ENCODE results near the gene COL2A1.

COL2A1 gene

DNA sequence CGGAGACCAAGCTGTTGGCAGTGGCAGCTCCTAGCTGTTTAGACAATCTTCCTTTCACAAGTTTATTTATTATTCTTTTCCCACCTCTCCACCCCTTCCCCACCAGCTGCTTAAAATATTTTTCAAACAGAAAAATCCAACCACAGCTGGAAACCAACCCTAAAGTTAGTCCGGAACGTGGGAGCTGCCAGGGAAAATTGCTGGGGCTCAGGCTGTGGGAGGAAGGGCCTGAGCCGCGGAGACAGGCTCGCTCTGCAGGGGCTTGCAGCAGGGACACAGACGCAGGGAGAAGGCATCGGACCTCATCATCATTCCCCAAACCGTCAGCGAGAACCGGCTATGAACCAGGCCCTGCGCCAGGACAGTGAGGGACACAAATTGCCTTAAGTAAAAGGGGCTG lies 56.9 kb downstream of the COL2A1 start:
- TF ChIP-seq POLR2AphosphoS5 (IDR thresholded peaks at IDR 0.05; ENCODE audit: low read depth, low read length), result no peak
- no peak for TF ChIP-seq TAF1 (IDR thresholded peaks at IDR 0.05; ENCODE audit: borderline replicate concordance, low read depth, low read length)
- no peak for TF ChIP-seq POLR2A (IDR thresholded peaks at IDR 0.05; ENCODE audit: low read depth, low read length)
- no peak for FAIRE-seq
- no peak for DNase-seq (ENCODE audit: insufficient read length)

DNA sequence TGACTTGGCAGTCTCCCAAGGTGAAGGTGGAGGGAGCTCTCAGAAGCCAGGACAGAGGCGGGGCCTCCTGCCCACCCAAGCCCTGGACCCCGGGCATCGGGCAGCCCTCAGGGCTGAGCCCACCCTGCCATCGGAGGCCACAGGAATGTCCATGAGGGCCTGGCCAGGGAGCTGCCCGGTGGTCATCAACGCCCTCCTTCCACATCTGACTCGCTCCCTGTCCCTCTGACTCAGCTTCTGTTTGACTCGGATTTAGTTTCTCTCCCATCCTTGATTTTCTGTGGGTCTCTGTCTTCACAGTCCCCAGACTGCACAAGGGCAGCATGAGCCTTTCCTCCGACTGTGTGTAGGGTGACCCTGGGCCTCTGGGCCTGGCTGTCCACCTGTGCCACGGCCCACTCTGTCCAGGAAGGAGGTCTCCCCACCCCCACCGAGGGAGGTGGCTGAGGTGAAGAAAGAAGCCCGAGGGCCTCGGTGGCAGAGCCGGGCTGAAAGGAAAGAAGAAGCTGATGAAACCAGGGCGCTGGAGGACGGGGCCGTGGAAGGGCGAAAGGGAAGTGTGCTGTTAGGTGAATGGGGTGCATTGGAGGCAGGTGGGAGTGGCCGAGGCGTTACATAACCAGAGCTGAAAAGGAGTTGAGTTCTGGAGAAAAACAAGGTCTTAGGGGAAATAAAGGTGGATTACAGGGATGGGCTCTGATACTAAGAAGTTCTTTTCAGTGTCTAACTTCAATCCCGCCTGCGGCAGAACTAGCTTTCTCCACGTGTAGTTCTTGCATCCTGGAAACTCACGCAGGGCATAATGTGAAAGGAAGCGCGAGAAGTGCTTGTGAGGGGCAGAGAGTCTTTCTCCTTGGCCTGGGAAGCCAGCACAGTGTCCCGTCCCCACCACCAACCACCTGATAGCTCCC lies 57.6 kb downstream of the COL2A1 start:
- TF ChIP-seq TAF1 (IDR thresholded peaks at IDR 0.05; ENCODE audit: borderline replicate concordance, low read depth, low read length), result no peak
- no peak for TF ChIP-seq POLR2A (IDR thresholded peaks at IDR 0.05; ENCODE audit: low read depth, low read length)
- TF ChIP-seq POLR2AphosphoS5 (IDR thresholded peaks at IDR 0.05; ENCODE audit: low read depth, low read length), result no peak
- DNase-seq (ENCODE audit: insufficient read length) (no peak), FAIRE-seq (no peak)

DNA sequence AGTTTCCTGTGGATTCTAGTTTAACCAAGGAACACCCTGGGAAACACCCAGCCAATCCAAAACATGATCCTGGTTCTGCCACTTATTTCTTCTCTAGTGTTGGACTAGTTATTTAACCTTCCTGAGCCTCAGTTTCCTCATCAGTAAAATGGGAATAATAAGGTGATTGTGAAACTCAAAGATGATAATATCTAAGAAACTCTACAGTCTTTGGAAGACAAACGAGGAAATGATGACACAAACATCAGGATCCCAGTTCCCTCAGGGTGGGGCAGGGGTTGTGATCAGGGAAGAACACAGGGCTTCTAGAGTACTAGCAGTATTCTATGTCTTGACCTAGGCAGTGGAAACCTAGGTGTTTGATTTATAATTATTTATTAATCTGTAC lies 58.9 kb downstream of the COL2A1 start:
- no peak for DNase-seq (ENCODE audit: insufficient read length)

DNA sequence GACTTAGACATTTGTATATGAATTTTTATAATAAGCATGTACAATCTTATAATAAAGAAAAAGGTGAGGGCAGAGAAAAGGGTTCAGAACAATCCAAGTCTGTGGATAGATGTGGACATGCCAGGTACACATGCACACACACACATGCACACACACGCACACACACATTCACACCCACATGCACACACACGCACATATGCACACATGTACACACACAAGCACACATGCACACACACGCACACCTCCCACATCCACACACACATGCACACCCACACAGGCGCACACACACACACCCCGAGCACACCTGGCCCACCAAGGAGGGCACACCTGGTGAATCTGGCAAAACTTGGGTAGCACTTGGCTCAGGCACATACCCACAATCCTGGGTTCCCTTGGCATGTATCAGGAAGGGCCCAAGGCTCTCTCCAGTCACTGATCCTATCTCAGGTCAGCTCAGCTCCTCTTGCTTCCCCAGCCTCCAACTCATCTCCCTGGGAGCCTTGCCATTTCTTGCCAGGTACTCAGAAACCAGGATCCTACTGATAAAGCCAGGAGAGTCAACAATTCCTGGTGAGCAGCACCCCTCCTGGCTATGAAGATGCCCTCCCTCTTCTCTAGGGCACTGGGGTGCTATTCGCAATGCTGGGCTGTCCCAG lies 59.5 kb downstream of the COL2A1 start:
- TF ChIP-seq POLR2A (IDR thresholded peaks at IDR 0.05; ENCODE audit: low read depth, low read length) (no peak), POLR2AphosphoS5 (IDR thresholded peaks at IDR 0.05; ENCODE audit: low read depth, low read length) (no peak), TAF1 (IDR thresholded peaks at IDR 0.05; ENCODE audit: borderline replicate concordance, low read depth, low read length) (no peak)
- DNase-seq (ENCODE audit: insufficient read length), result no peak
- no peak for FAIRE-seq

More for the DNA sequence above, 58.9 kb downstream of the COL2A1 start:
- TF ChIP-seq POLR2A (IDR thresholded peaks at IDR 0.05; ENCODE audit: low read depth, low read length) (no peak), POLR2AphosphoS5 (IDR thresholded peaks at IDR 0.05; ENCODE audit: low read depth, low read length) (no peak), TAF1 (IDR thresholded peaks at IDR 0.05; ENCODE audit: borderline replicate concordance, low read depth, low read length) (no peak)
- FAIRE-seq, result no peak

DNA sequence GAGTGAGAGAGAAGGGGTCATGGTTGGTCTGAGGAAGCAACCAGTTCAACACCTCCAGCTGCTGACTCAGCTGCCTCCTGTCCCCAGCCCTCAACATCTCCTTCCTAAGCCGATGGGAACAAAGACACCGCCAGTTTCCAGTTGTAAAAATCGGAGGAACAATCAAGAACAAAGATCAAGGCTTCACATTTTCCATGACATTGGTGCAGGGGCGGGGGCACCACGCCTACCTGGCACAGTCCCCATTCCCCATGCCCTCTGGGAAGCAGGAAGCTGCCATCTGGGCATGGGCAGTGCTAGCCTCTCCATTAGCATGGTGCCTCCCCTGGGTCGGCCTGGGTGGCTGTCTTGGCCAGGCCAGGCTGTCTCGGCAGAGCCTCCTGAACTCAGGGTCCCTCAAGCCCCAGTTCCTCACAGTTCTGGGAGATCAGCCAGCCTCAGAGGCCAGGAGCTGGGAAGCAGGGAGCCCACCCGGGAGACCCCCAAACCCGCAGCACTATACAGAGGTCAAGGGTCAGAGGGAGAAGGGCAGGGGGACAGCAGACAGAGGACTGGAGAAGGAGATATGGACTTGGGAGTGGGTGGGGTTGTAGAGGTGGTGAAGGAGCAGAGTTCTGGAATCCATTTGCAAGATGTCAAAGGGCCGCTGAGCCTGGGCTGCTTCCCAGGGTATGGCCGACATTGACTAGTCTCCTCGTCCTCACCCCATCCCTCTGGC lies 60.5 kb downstream of the COL2A1 start:
- no peak for DNase-seq (ENCODE audit: insufficient read length)
- no peak for TF ChIP-seq TAF1 (IDR thresholded peaks at IDR 0.05; ENCODE audit: borderline replicate concordance, low read depth, low read length)
- TF ChIP-seq POLR2AphosphoS5 (IDR thresholded peaks at IDR 0.05; ENCODE audit: low read depth, low read length), result no peak
- TF ChIP-seq POLR2A (IDR thresholded peaks at IDR 0.05; ENCODE audit: low read depth, low read length), result no peak
- no peak for FAIRE-seq

DNA sequence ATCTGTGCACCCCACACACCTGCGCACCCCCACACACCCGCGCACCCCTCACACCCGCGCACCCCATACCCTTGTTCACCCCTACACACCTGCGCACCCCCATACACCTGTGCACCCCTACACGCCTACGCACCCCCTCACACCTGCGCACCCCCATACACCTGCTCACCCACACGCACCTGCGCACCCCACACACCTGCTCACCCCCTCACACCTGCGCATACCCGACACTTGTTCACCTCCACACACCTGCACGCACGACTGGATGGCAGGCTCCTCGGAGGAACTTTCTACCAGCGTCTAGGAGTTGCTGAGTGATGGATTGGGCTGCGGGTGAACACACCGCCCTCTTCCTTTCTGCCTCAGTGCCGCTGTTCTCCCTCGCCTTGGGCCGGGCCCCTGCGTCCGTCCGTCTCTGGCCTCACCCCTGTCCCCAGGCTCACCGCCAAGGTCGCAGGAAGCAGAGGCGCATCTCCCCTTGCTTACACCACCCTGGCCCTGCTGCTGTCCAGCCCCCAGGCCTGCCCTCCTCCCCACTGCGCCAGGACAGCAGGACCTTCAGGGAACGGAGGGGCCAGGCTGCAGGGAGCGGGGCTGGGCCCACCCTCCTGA lies 61.6 kb downstream of the COL2A1 start:
- FAIRE-seq, result no peak
- TF ChIP-seq TAF1 (IDR thresholded peaks at IDR 0.05; ENCODE audit: borderline replicate concordance, low read depth, low read length) (no peak), POLR2A (IDR thresholded peaks at IDR 0.05; ENCODE audit: low read depth, low read length) (no peak), POLR2AphosphoS5 (IDR thresholded peaks at IDR 0.05; ENCODE audit: low read depth, low read length) (no peak)
- no peak for DNase-seq (ENCODE audit: insufficient read length)

DNA sequence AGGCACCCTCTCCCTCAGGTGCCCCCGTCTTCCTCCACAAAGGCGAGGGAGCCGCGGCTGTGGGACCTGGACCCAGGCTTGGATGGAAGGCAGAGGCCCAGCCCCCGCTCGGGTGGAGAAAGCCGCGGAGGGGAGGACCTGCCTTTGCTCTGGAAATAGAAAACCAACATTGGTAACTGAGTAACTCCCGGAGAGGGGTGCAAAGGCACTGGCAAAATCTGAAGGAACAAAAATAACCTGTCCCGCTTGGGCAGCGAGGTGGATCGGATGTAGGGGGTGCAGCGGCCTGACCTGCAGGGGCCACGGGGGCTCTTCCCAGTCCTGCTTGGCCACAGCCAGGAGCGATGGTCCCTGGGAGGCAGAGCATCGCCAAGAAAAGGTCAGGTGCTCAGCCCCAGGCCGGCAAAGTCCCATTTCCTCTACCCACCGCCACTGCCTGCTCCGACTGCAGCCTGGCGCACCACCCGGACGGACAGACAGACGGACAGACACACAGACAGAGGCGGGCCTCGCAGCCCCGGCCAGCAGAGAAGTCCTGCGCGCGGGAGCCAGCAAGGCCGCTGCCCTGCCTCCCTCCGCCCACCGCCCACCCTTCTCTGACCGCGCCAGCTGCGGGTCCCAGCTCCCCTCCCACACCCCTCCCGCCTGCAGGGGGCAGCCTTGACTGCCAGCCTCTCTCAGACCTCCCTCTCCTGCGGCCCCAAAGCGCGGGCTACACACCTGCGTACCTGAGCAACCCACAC lies 62.2 kb downstream of the COL2A1 start:
- FAIRE-seq, result peak; percentile 33
- DNase-seq (ENCODE audit: insufficient read length), result peak; percentile 58

DNA sequence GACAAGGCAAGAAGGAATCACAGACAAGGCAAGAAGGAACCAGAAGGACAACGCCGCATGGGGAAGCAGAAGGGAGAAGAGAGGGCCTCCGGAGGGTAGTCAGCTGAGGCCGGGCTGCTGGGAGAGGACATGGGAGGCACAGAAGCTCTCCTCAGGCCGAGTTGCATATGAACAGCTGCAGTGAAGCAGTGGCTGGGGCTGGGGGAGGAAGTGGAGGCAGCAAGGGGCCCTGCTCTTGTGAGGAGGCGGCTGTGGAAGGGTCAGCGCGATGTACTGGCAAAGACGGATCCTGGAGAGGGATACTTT lies 62.8 kb downstream of the COL2A1 start:
- FAIRE-seq (no peak), DNase-seq (ENCODE audit: insufficient read length) (no peak)

More for the DNA sequence above, 62.2 kb downstream of the COL2A1 start:
- TF ChIP-seq TAF1 (IDR thresholded peaks at IDR 0.05; ENCODE audit: borderline replicate concordance, low read depth, low read length) (no peak), POLR2A (IDR thresholded peaks at IDR 0.05; ENCODE audit: low read depth, low read length) (no peak), POLR2AphosphoS5 (IDR thresholded peaks at IDR 0.05; ENCODE audit: low read depth, low read length) (no peak)

DNA sequence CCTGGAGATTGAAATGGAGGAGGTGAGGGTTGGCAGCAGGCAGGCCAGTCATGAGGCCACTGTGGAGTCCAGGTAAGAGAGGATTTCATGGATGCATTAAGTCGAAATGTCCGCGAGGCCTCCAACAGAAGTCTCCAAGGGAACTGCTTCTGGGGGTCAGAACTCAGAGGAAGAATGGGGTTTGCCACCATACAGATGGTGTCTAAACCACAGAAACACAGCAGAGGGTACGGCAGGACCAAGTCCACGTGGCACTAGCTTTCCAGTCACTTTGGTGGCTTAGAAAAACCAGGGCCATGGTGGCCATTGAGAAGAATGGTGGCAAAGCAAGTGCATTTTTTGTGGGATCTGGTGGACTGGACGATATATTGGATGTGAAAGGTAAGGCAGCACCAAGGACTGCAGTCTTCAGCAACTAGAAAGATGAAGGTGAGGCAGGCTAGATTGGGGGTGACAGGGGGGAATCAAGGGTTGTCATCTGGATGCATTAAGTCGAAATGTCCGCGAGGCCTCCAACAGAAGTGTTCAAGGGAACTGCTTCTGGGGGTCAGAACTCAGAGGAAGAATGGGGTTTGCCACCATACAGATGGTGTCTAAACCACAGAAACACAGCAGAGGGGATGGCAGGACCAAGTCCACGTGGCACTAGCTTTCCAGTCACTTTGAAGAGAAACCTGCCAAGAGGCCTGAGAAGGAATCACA lies 63.4 kb downstream of the COL2A1 start:
- DNase-seq (ENCODE audit: insufficient read length) (no peak), FAIRE-seq (peak; percentile 14)
- TF ChIP-seq POLR2AphosphoS5 (IDR thresholded peaks at IDR 0.05; ENCODE audit: low read depth, low read length), result no peak
- no peak for TF ChIP-seq POLR2A (IDR thresholded peaks at IDR 0.05; ENCODE audit: low read depth, low read length)
- no peak for TF ChIP-seq TAF1 (IDR thresholded peaks at IDR 0.05; ENCODE audit: borderline replicate concordance, low read depth, low read length)

More for the DNA sequence above, 62.8 kb downstream of the COL2A1 start:
- TF ChIP-seq TAF1 (IDR thresholded peaks at IDR 0.05; ENCODE audit: borderline replicate concordance, low read depth, low read length), result no peak
- TF ChIP-seq POLR2AphosphoS5 (IDR thresholded peaks at IDR 0.05; ENCODE audit: low read depth, low read length), result no peak
- no peak for TF ChIP-seq POLR2A (IDR thresholded peaks at IDR 0.05; ENCODE audit: low read depth, low read length)

DNA sequence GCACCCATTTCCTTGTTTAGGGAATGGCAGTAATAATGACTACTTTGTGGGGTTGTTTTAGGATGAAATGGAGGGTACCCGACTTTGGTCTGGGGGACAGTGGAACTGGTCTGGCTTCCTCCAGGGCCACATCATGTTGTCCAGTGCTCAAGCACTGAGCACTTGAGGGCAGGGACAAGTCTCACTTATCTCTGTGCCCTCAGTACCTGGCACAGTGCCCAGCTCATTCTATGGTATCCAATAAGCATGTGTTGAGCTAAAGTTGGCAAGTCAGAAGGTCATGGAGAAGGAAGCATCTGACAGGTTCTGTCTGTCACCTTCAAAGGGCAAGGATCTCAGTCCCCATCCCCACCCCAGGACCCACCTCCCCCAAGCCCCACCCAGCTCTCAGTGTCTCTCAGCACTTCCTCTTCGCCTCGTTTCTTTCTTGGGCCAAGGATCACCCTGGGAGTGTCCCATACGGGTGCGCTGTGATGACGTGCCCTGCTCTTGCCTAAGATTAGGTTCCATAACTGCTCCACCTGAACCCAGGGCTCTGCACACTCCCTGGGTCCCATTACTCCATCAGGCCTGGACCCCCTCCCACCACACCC lies 65.2 kb downstream of the COL2A1 start:
- no peak for TF ChIP-seq POLR2AphosphoS5 (IDR thresholded peaks at IDR 0.05; ENCODE audit: low read depth, low read length)
- no peak for TF ChIP-seq POLR2A (IDR thresholded peaks at IDR 0.05; ENCODE audit: low read depth, low read length)
- no peak for TF ChIP-seq TAF1 (IDR thresholded peaks at IDR 0.05; ENCODE audit: borderline replicate concordance, low read depth, low read length)
- FAIRE-seq (no peak), DNase-seq (ENCODE audit: insufficient read length) (no peak)

Measured in GM12892 (cell line).